HG03135 (cell line): ENCODE results near the gene DTX3L.

Source experiments
- ATAC-seq: cut with Tn5 transposase; IDR thresholded peaks from one replicate; pipeline ENCODE4 v1.9.1; 2021; ENCODE audit warnings: mild to moderate bottlenecking, moderate library complexity; ENCODE audit not compliant: unreplicated experiment

Gene DTX3L

DNA sequence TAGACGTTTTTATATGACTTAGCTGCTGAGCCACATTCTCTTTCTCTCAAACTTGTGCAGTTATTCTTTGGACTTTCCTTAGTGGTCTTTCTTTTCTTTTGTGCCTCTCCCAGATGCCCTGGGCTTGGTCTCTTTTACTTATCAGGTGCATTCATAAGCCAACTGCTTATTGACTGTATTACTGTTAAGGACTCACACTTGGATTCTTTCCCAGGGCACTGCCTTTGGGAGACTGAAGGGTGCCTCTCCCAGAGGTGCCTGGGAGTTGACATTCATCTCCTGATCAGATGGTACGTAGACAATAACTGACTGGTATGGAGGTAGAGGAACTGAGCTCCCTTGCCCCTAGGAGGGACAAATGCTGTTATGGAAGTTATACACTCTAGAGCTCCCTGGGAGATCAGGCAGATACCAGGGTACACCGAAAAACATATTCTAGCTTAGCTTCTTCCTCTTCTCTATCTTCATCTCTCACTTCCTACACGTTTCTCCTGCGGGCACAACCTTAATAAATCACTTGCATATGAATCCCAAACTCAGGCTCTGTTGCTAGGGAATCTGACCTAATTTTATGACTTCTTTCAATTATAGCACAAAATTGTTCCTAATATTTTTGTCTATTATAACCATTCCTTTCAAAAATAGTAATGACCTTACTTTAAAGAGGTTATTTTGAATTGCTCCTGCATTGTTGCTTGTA lies 38.0 kb downstream of the DTX3L start:
- no peak for ATAC-seq

DNA sequence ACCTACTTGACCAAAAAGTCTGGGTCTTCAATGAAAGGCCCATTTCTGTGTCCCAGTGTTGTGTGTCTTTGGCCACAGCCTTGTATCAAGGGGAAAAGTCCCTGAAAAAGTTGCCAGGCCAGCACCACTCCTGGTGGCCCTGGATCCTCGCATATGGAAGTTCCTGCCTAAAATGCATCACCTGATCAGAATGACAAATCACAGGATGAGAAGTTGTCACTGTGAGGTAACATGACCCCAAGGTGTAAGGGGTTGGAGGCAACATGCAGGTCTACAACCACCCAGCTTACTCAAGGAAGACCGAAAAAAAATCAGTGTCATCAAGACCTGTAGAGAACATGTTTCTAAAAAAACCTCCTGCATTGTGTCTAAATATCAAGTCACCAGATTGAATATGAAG lies 38.9 kb downstream of the DTX3L start:
- no peak for ATAC-seq

DNA sequence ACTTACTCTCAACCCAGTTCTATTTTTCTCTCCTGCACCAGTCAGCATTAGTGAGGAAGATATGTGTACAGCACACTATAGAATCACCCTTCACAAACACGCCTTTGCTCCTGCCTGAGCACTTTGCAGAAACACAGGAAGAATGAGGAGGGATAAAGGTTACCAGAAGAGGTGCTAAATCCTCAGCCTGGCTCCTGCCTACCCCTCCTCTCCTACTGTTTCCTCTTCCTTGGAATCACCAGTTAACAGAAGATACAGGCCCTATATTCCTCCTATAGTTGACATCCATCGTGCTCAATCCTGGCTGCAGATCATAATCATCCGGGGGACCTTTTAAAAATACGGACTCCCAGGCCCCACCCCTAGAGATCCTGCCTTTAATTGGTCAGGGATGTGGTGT lies 42.2 kb downstream of the DTX3L start:
- ATAC-seq: no peak

DNA sequence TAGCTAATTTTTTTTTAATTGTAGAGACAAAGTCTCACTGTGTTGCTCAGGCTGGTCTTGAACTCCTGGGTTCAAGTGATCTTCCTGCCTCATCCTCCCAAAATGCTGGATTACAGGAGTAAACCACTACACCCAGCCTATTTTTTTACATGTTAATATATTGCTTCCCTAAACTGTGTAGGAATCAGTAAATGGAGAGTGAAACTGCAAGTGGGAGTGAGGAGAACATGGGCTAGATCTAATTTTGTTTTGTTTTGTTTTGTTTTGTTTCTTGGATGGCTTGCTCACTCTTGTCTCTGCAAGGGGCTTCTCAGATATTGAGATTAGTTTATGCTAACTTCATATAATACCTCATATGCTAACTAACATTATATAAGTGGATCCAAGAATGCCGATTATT lies 44.8 kb downstream of the DTX3L start:
- ATAC-seq: no peak

DNA sequence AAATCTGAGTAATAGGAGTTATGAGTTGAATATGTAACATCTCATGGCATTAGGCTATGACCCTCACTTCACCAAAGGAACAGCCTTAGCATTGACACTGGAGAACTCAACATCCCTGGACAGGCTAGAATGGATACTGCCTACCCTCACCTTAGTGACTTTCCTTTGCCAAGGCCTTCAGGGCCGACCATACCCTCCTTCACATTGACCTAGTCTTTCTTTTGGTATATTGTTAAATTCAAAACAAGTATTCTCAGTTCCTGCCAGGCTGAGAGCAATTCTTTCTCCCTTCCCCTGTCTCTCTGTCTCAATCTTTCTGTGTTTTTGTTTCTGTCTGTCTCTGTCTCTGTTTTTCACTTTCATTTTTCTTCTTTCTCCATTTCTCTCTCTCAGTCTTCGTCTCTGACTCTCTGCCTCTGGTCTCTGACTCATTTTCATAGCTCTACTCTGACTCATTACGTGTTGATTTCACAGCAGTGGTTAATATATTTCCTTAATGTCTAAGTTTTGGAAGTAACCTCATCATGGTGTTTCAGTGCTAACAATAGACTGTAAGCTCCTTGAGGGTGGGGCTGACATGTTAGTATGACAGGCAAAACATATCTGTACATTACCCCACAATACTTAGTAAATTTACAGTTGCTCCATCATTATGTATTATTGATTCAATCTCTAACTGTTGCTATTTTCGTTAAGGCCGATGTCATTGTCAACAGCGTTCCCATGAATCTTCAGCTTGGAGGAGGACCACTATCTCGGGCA lies 45.8 kb downstream of the DTX3L start:
- peak; percentile 95 for ATAC-seq

DNA sequence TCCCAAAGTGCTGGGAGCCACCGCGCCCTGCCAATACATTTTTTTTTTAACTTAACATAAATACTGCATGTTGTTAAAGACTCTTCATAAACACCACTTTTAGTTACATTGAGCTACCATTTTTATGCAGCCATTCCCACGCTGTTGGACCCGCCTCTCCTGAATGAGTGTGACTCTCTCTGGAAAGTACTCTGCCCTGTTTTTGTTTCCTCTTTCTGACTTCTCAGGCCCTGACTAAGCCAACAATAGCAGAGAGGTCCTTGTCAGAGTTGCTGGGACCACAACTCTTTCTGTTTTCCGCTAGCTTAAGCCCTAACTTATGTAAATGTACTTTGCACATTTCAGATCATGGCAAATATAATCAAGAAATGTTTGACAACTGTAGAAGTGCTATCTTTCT lies 48.6 kb downstream of the DTX3L start:
- no peak for ATAC-seq

DNA sequence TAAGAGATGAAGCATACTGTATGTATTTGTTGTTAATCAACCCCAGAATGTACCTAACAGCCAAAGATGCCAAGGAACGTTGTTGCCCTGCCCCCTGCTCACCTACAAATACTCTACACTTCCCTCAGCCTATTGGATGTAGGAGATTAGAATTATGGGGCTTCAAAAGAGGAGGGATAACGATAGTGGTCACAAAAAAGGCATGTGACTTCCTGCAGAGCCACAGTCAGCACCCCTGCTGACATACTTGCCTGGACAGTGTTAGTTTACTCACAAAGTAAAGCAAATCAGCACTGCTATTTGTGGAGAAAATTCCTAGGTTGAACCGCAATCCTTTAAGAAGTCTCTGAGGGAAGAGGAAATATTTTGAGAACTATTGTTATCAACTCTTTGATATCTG lies 51.2 kb downstream of the DTX3L start:
- ATAC-seq: no peak

DNA sequence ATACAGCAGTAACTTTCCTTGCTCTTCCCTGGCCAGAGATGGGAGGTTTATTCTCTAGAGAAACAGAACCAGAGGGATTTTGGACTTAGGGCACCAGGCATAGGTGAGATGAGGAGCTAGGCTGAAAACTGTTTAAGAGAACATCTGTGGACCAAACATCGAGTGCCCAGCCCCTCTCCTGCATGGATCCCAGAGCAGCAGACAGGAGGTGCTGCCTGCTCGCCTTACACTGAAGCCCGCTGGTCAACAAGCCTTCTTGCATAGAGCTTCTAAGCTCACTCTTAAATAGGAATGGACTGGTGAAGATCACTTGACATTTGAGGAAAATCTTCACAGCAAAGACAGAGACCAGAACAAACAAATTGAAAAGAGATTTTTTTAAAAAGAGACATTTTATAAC lies 54.5 kb downstream of the DTX3L start:
- ATAC-seq: no peak

DNA sequence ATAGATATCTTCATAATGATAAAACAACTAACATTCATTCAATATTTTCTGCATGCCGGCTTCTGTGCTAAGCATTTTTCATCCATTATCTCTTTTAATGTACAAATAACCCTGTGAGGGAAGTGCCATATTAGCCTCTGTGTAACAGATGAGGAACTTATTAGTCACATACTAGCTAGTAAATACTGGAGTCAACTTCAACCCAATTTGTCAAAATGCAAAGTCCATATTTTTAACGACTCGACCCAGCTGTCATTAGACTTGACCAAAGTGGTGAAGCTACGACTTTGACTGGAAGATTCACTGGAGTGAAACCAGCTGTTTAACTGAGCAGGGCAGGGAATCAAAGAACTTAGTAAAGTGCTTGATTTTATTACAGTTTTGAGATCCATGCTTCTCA lies 54.9 kb downstream of the DTX3L start:
- no peak for ATAC-seq

DNA sequence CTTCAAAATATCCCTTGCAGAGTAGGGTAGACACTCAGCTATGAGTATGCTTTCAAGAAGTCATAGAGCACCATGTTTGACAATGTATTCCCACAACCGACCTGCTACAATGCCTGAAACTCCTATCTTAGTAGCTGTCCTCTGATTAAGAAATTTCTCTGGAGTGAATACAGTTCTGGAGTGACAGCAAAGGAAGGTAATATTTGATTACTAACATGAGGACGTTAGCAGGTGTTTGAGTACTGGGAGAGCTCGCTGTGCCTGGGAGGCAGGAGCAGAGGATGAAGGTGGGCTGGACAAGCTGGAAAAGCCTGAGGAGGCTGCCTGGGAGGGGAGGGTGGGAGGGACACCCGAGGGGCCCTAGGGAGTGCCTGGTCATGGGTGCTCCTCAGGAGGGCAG lies 56.3 kb downstream of the DTX3L start:
- ATAC-seq: no peak

DNA sequence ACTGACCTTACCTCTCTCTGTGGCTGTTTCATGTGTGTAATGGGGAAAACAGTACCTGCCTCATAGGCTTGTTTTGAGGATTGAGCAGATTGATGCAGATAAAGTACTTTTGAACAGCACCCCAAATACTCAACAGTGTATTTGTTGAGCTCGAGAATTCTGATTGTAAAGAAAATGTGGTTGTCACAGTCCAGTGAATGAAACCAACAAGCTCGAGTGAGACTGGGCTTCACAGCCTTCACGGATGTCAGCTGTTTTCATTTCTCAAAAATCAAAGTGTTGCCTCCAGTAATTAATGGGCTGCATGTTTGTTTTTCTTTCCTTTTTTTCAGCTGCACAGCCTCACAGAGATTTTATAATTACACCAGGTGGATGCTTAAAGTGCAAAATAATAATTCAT lies 57.0 kb downstream of the DTX3L start:
- ATAC-seq: no peak

DNA sequence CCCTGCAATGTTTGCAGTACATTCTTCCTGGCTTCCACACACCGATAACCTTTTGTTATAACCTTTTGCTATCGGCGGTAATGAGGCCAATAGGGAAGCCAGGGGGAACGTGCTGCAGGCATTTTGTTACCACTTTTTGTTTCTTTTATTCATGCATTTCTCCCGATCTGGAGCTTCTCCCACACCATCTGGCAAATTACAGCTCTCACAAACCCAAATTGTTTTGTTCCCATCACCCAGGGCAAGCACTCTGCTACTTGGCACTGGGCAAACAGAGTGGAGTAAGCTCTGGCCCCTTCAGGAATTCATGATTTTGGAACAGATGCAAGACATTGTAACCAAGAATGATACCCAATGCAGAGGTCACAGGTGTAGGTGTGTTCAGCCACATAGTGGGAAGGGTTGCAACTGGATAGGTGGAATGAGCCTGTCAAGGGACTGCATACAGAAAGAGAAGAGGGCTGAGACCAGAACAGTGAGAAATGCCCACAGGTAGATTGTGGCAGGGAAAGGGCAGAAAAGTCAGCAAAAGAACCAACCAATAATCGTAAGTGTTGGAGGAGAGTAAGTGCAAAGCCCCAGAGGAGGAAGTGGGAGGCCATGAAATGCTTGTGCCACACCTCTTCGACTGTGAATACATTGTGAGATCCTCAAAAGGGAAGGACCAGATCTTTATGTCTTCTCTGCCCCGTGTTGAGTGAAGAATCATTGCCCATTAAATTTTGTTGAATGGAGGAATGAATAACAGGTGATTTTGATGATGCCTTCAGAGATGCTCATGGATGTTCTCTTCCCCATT lies 59.1 kb downstream of the DTX3L start:
- ATAC-seq: no peak
